ENCODE data around the gene VWA8.
"Not testable (repeated sequence)": the region's sequence is repeated elsewhere in the genome, so short reads cannot be mapped to it uniquely, and the experiment has no call there.

VWA8 gene

GRCh38 chr13:41934120-41934519 lies 26.8 kb downstream of the VWA8 start:
- Histone ChIP-seq H3K27me3 (ENCODE audit: control insufficient read depth in 2 of 2, insufficient read depth in 2 of 2, low read length in 2 of 2) (no peaks in the 10 kb centered on the region), H3K9me3 (ENCODE audit: control insufficient read depth in 2 of 2, low read length in 2 of 2) (no peaks in the 10 kb centered on the region), H3K4me1 (ENCODE audit: control insufficient read depth in 2 of 2, insufficient read depth in 2 of 2, low read length in 2 of 2) (no peaks in the 10 kb centered on the region), H3K9ac (ENCODE audit: low read depth in 1 of 2, low read length in 2 of 2) (no peak overlapping the region), H3K36me3 (ENCODE audit: control insufficient read depth in 2 of 2, insufficient read depth in 2 of 2, low read length in 2 of 2) (no peaks in the 10 kb centered on the region), H3K4me3 (ENCODE audit: low read length in 2 of 2) (no peak overlapping the region), H3K27ac (ENCODE audit: low read depth in 2 of 2, low read length in 2 of 2) (no peak overlapping the region)

- no peak overlapping the region for H3K9ac ChIP-seq (ENCODE audit: low read depth in 1 of 2, low read length in 2 of 2)
- H3K27ac ChIP-seq (ENCODE audit: low read depth in 2 of 2, low read length in 2 of 2): no peak overlapping the region
- peaks cover 0 to 4% of the 10 kb centered on the region in 2 donors for H3K36me3 ChIP-seq (ENCODE audit: control insufficient read depth in 2 of 2, insufficient read depth in 2 of 2, low read length in 2 of 2)
- H3K27me3 ChIP-seq (ENCODE audit: control insufficient read depth in 2 of 2, insufficient read depth in 2 of 2, low read length in 2 of 2): no peaks in the 10 kb centered on the region
- H3K4me1 ChIP-seq (ENCODE audit: control insufficient read depth in 2 of 2, insufficient read depth in 2 of 2, low read length in 2 of 2): no peaks in the 10 kb centered on the region
- no peaks in the 10 kb centered on the region for H3K9me3 ChIP-seq (ENCODE audit: control insufficient read depth in 2 of 2, low read length in 2 of 2)
- H3K4me3 ChIP-seq (ENCODE audit: low read length in 2 of 2): no peak overlapping the region
Measured at GRCh38 chr13:41931337-41931736, 29.6 kb downstream of the VWA8 start.

GRCh38 chr13:41930154-41930553 lies 30.8 kb downstream of the VWA8 start:
- no peaks in the 10 kb centered on the region for H3K27me3 ChIP-seq (ENCODE audit: control insufficient read depth in 2 of 2, insufficient read depth in 2 of 2, low read length in 2 of 2)
- no peak overlapping the region for H3K9ac ChIP-seq (ENCODE audit: low read depth in 1 of 2, low read length in 2 of 2)
- H3K4me3 ChIP-seq (ENCODE audit: low read length in 2 of 2): no peak overlapping the region
- H3K9me3 ChIP-seq (ENCODE audit: control insufficient read depth in 2 of 2, low read length in 2 of 2): peaks cover 0 to 3% of the 10 kb centered on the region in 2 donors
- peaks cover 7 to 9% of the 10 kb centered on the region in 2 donors for H3K36me3 ChIP-seq (ENCODE audit: control insufficient read depth in 2 of 2, insufficient read depth in 2 of 2, low read length in 2 of 2)
- no peak overlapping the region for H3K27ac ChIP-seq (ENCODE audit: low read depth in 2 of 2, low read length in 2 of 2)
- H3K4me1 ChIP-seq (ENCODE audit: control insufficient read depth in 2 of 2, insufficient read depth in 2 of 2, low read length in 2 of 2): no peaks in the 10 kb centered on the region

- H3K9me3 ChIP-seq (ENCODE audit: control insufficient read depth in 2 of 2, low read length in 2 of 2): peaks cover 0 to 3% of the 10 kb centered on the region in 2 donors
- no peaks in the 10 kb centered on the region for H3K27me3 ChIP-seq (ENCODE audit: control insufficient read depth in 2 of 2, insufficient read depth in 2 of 2, low read length in 2 of 2)
- H3K4me1 ChIP-seq (ENCODE audit: control insufficient read depth in 2 of 2, insufficient read depth in 2 of 2, low read length in 2 of 2): no peaks in the 10 kb centered on the region
- H3K9ac ChIP-seq (ENCODE audit: low read depth in 1 of 2, low read length in 2 of 2): no peak overlapping the region
- H3K36me3 ChIP-seq (ENCODE audit: control insufficient read depth in 2 of 2, insufficient read depth in 2 of 2, low read length in 2 of 2): peaks cover 7 to 9% of the 10 kb centered on the region in 2 donors
- no peak overlapping the region for H3K4me3 ChIP-seq (ENCODE audit: low read length in 2 of 2)
- H3K27ac ChIP-seq (ENCODE audit: low read depth in 2 of 2, low read length in 2 of 2): no peak overlapping the region
Measured at GRCh38 chr13:41928323-41928722, 32.6 kb downstream of the VWA8 start.

- no peaks in the 10 kb centered on the region for H3K27me3 ChIP-seq (ENCODE audit: control insufficient read depth in 2 of 2, insufficient read depth in 2 of 2, low read length in 2 of 2)
- H3K9ac ChIP-seq (ENCODE audit: low read depth in 1 of 2, low read length in 2 of 2): no peak overlapping the region
- H3K4me1 ChIP-seq (ENCODE audit: control insufficient read depth in 2 of 2, insufficient read depth in 2 of 2, low read length in 2 of 2): no peaks in the 10 kb centered on the region
- no peak overlapping the region for H3K27ac ChIP-seq (ENCODE audit: low read depth in 2 of 2, low read length in 2 of 2)
- no peak overlapping the region for H3K4me3 ChIP-seq (ENCODE audit: low read length in 2 of 2)
- peaks cover 0 to 3% of the 10 kb centered on the region in 2 donors for H3K9me3 ChIP-seq (ENCODE audit: control insufficient read depth in 2 of 2, low read length in 2 of 2)
- peaks cover 7 to 9% of the 10 kb centered on the region in 2 donors for H3K36me3 ChIP-seq (ENCODE audit: control insufficient read depth in 2 of 2, insufficient read depth in 2 of 2, low read length in 2 of 2)
Measured at GRCh38 chr13:41925014-41925413, 35.9 kb downstream of the VWA8 start.

- not testable (repeated sequence) for H3K9me3 ChIP-seq (ENCODE audit: control insufficient read depth in 2 of 2, low read length in 2 of 2); H3K4me3 ChIP-seq (ENCODE audit: low read length in 2 of 2); H3K27ac ChIP-seq (ENCODE audit: low read depth in 2 of 2, low read length in 2 of 2); H3K9ac ChIP-seq (ENCODE audit: low read depth in 1 of 2, low read length in 2 of 2); H3K27me3 ChIP-seq (ENCODE audit: control insufficient read depth in 2 of 2, insufficient read depth in 2 of 2, low read length in 2 of 2); H3K4me1 ChIP-seq (ENCODE audit: control insufficient read depth in 2 of 2, insufficient read depth in 2 of 2, low read length in 2 of 2); H3K36me3 ChIP-seq (ENCODE audit: control insufficient read depth in 2 of 2, insufficient read depth in 2 of 2, low read length in 2 of 2)
Measured at GRCh38 chr13:41922894-41923293, 38.0 kb downstream of the VWA8 start.

GRCh38 chr13:41919741-41920487 lies 41.0 kb downstream of the VWA8 start:
- Histone ChIP-seq H3K36me3 (ENCODE audit: control insufficient read depth in 2 of 2, insufficient read depth in 2 of 2, low read length in 2 of 2) (no peaks in the 10 kb centered on the region), H3K27ac (ENCODE audit: low read depth in 2 of 2, low read length in 2 of 2) (no peak overlapping the region), H3K4me1 (ENCODE audit: control insufficient read depth in 2 of 2, insufficient read depth in 2 of 2, low read length in 2 of 2) (no peaks in the 10 kb centered on the region), H3K27me3 (ENCODE audit: control insufficient read depth in 2 of 2, insufficient read depth in 2 of 2, low read length in 2 of 2) (no peaks in the 10 kb centered on the region), H3K9me3 (ENCODE audit: control insufficient read depth in 2 of 2, low read length in 2 of 2) (no peaks in the 10 kb centered on the region), H3K4me3 (ENCODE audit: low read length in 2 of 2) (no peak overlapping the region), H3K9ac (ENCODE audit: low read depth in 1 of 2, low read length in 2 of 2) (no peak overlapping the region)

- Histone ChIP-seq H3K36me3 (ENCODE audit: control insufficient read depth in 2 of 2, insufficient read depth in 2 of 2, low read length in 2 of 2) (no peaks in the 10 kb centered on the region), H3K9ac (ENCODE audit: low read depth in 1 of 2, low read length in 2 of 2) (no peak overlapping the region), H3K9me3 (ENCODE audit: control insufficient read depth in 2 of 2, low read length in 2 of 2) (no peaks in the 10 kb centered on the region), H3K4me1 (ENCODE audit: control insufficient read depth in 2 of 2, insufficient read depth in 2 of 2, low read length in 2 of 2) (no peaks in the 10 kb centered on the region), H3K27me3 (ENCODE audit: control insufficient read depth in 2 of 2, insufficient read depth in 2 of 2, low read length in 2 of 2) (no peaks in the 10 kb centered on the region), H3K27ac (ENCODE audit: low read depth in 2 of 2, low read length in 2 of 2) (no peak overlapping the region), H3K4me3 (ENCODE audit: low read length in 2 of 2) (no peak overlapping the region)
Measured at GRCh38 chr13:41919031-41919740, 41.7 kb downstream of the VWA8 start.

GRCh38 chr13:41917641-41918040 lies 43.3 kb downstream of the VWA8 start:
- Histone ChIP-seq H3K4me1 (ENCODE audit: control insufficient read depth in 2 of 2, insufficient read depth in 2 of 2, low read length in 2 of 2) (no peaks in the 10 kb centered on the region), H3K27ac (ENCODE audit: low read depth in 2 of 2, low read length in 2 of 2) (no peak overlapping the region)

GRCh38 chr13:41916173-41916954 lies 44.5 kb downstream of the VWA8 start:
- no peak overlapping the region for H3K9ac ChIP-seq (ENCODE audit: low read depth in 1 of 2, low read length in 2 of 2)
- H3K27ac ChIP-seq (ENCODE audit: low read depth in 2 of 2, low read length in 2 of 2): no peak overlapping the region
- H3K27me3 ChIP-seq (ENCODE audit: control insufficient read depth in 2 of 2, insufficient read depth in 2 of 2, low read length in 2 of 2): no peaks in the 10 kb centered on the region
- no peak overlapping the region for H3K4me3 ChIP-seq (ENCODE audit: low read length in 2 of 2)
- no peaks in the 10 kb centered on the region for H3K4me1 ChIP-seq (ENCODE audit: control insufficient read depth in 2 of 2, insufficient read depth in 2 of 2, low read length in 2 of 2)
- H3K9me3 ChIP-seq (ENCODE audit: control insufficient read depth in 2 of 2, low read length in 2 of 2): no peaks in the 10 kb centered on the region
- no peaks in the 10 kb centered on the region for H3K36me3 ChIP-seq (ENCODE audit: control insufficient read depth in 2 of 2, insufficient read depth in 2 of 2, low read length in 2 of 2)

More at GRCh38 chr13:41917641-41918040, 43.3 kb downstream of the VWA8 start:
- Histone ChIP-seq H3K9ac (ENCODE audit: low read depth in 1 of 2, low read length in 2 of 2) (no peak overlapping the region), H3K27me3 (ENCODE audit: control insufficient read depth in 2 of 2, insufficient read depth in 2 of 2, low read length in 2 of 2) (no peaks in the 10 kb centered on the region), H3K4me3 (ENCODE audit: low read length in 2 of 2) (no peak overlapping the region), H3K36me3 (ENCODE audit: control insufficient read depth in 2 of 2, insufficient read depth in 2 of 2, low read length in 2 of 2) (no peaks in the 10 kb centered on the region), H3K9me3 (ENCODE audit: control insufficient read depth in 2 of 2, low read length in 2 of 2) (no peaks in the 10 kb centered on the region)
